Thyroid gland (tissue), 4 donors: ENCODE measurements around the gene ANKZF1.

Experiments
- CTCF ChIP-seq, 6 experiments: fragments of 200-600 bp in 3 of 6; fragments of 450-650 bp in 3 of 6; sonication (generic) in 3 of 6; IDR thresholded peaks; one replicate each; pipeline ENCODE4 v1.5.1; 2016 to 2019; ENCODE audit warnings: antibody characterized with exemption in 6 of 6, mild to moderate bottlenecking in 2 of 6, inconsistent platforms in 1 of 6, moderate library complexity in 1 of 6
- POLR2A ChIP-seq, 2 donors: fragments of 450-650 bp; IDR thresholded peaks; one replicate each; pipeline ENCODE4 v1.6.1; 2017; ENCODE audit warnings: antibody characterized with exemption in 2 of 2, mild to moderate bottlenecking in 2 of 2, moderate library complexity in 1 of 2

GRCh38 chr2:219246559-219246958 lies 17.0 kb downstream of the ANKZF1 start:
- TF ChIP-seq POLR2A (IDR thresholded peaks at IDR 0.05) (no peak), CTCF (IDR thresholded peaks at IDR 0.05) (no peak)
